IMR-90 (cell line): ENCODE measurements around the gene ZCCHC14. TPM values are rescaled to one million over a fixed set of nuclear protein-coding genes. Genes with fewer than 3 reads are reported as not detected.

ENCODE experiments used
- NFE2L2 ChIP-seq: fragments of 150-350 bp; IDR thresholded peaks from 2 replicates; pipeline ENCODE4 v1.6.1; 2016; ENCODE audit warnings: low read depth, mild to moderate bottlenecking, low read length
- polyA plus RNA-seq, 3 experiments: library from polyadenylated mRNA; depleted of rRNA; stranded (reverse); fragments of >200 nt; gene quantifications; 2 replicates each; pipeline ENCODE4 v1.2.3, GENCODE V29; 2012; ENCODE audit warnings: low replicate concordance in 1 of 3
- total RNA-seq: library from RNA; depleted of rRNA; stranded (reverse); fragments of >200 nt; gene quantifications from 2 replicates; pipeline ENCODE4 v1.2.3, GENCODE V29; 2012
- TF ChIP-seq, protein P1 (sequence below): fragments of 150-350 bp; IDR thresholded peaks from 2 replicates; pipeline ENCODE4 v1.6.1; 2017; ENCODE audit warnings: mild to moderate bottlenecking, antibody characterized with exemption, low read length, low read depth

The ZCCHC14 gene
- total and polyA plus RNA-seq, 2 of the 4 experiments (the other 2 are of a cell fraction), result 2.5 to 5.3 TPM

DNA sequence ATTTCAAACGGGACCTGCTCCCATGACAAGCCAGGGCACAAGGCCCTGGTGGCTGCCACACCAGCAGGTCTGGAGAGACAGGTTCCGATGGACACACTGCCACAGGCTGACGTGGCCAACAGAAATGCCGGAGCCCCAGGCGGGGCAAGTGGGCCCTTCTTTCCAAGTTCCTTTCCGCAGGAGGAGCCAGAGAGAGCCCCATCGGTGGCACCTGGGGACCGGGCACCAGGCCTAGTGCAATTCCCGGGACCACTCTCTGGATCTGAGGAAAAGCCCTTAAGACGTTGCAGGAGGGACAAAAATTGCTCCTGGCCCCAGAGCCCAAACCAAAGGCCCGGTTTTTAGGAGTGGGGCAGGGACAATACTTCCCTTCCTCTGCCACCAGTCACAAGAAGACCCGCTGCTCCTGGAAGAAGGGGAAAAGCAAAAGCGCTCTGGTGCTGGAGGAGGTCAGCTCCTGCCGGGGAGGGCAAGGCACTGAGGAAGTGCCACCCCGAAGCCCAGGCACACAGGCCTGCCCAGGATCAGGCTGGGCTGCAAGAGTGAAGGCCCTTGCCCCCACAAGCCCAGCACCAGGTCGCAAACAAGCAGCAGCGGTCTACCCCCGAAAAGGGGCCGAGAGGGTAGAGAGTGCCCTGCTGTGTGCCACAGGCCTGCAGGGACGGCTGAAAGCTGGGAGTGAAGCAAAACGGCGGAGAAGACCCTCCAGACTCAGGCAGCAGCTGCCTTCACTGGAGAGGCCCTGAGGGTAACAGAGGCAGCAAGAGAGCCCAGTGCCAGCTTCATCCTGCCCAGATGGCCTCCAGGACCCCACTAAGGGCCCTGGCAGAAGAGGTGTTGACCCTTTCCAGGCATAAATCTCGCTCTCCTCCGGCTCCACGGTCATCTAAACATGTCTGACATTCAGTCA is 71.6 kb downstream of the ZCCHC14 start (continued):
- TF ChIP-seq, protein P1, sequence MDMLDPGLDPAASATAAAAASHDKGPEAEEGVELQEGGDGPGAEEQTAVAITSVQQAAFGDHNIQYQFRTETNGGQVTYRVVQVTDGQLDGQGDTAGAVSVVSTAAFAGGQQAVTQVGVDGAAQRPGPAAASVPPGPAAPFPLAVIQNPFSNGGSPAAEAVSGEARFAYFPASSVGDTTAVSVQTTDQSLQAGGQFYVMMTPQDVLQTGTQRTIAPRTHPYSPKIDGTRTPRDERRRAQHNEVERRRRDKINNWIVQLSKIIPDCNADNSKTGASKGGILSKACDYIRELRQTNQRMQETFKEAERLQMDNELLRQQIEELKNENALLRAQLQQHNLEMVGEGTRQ, result no peak
- TF ChIP-seq NFE2L2, result no peak
